Gastrocnemius medialis (tissue), 4 donors: Measurements from ENCODE around the gene NPTN. TPM values are rescaled to one million over a fixed set of nuclear protein-coding genes. Genes with fewer than 3 reads are reported as not detected.

Source experiments
- ATAC-seq, 2 donors: fragments of 150-250 bp; one replicate each; pipeline ENCODE4 v1.9.1; 2016
- DNase-seq, 2 donors: peaks; one replicate each; pipeline ENCODE4 v3.0.0-alpha.2; 2019
- H3K27ac ChIP-seq, 4 donors: fragments of 200-600 bp; sonication (generic); 1 replicate in 1 of 4; 2 replicates in 3 of 4; pipeline ENCODE4 v1.5.1; 2016 to 2018; ENCODE audit warnings: mild to moderate bottlenecking in 2 of 4, moderate library complexity in 1 of 4
- H3K27me3 ChIP-seq, 3 donors: fragments of 200-600 bp; sonication (generic) in 2 of 3; 1 replicate in 1 of 3; 2 replicates in 2 of 3; pipeline versions ENCODE4 v1.5.1 to v1.6.0; 2016 to 2019; ENCODE audit warnings: mild to moderate bottlenecking in 1 of 3, moderate library complexity in 1 of 3
- H3K36me3 ChIP-seq, 2 donors: fragments of 200-600 bp; sonication (generic) in 1 of 2; one replicate each; pipeline ENCODE4 v1.5.1; 2017 to 2018
- H3K4me1 ChIP-seq, 2 donors: fragments of 200-600 bp; sonication (generic) in 1 of 2; one replicate each; pipeline ENCODE4 v1.5.1; 2016 to 2017; ENCODE audit warnings: mild to moderate bottlenecking in 2 of 2
- H3K4me3 ChIP-seq, 4 donors: fragments of 200-600 bp; sonication (generic) in 3 of 4; 1 replicate in 1 of 4; 2 replicates in 3 of 4; pipeline ENCODE4 v1.5.1; 2016 to 2019; ENCODE audit warnings: mild to moderate bottlenecking in 2 of 4
- H3K9me3 ChIP-seq, 3 donors: fragments of 200-600 bp; sonication (generic) in 2 of 3; 1 replicate in 1 of 3; 2 replicates in 2 of 3; pipeline ENCODE4 v1.5.1; 2016 to 2019
- POLR2A ChIP-seq, 2 donors: fragments of 450-650 bp; IDR thresholded peaks; one replicate each; pipeline ENCODE4 v1.6.1; 2017; ENCODE audit warnings: antibody characterized with exemption in 2 of 2, mild to moderate bottlenecking in 2 of 2, moderate library complexity in 2 of 2
- in situ Hi-C, 4 donors: fragments of 200-750 bp; cut with MboI; loops; one replicate each; pipeline versions ENCODE4 v1.15.0 to v1.8.0; 2017; ENCODE audit warnings: low sequenced_read_pairs in 4 of 4
- intact Hi-C: fragments of 100-400 bp; cut with DNase I; formaldehyde crosslinking; loops from one replicate; pipeline ENCODE4 v1.15.1; 2023; ENCODE audit warnings: low total_unique reads
- total RNA-seq, 4 donors: library from RNA; depleted of rRNA; stranded (reverse); fragments of >200 nt; gene quantifications; one replicate each; pipeline versions ENCODE4 v1.1.0 to v1.2.3, GENCODE V29; 2016
- TF ChIP-seq, protein P1 (sequence below), 5 experiments: fragments of 450-650 bp in 3 of 5; fragments of 200-600 bp in 2 of 5; sonication (generic) in 2 of 5; IDR thresholded peaks in 4 of 5; conservative IDR thresholded peaks in 1 of 5; 1 replicate in 4 of 5; 2 replicates in 1 of 5; pipeline ENCODE4 v1.5.1; 2016 to 2019; ENCODE audit warnings: antibody characterized with exemption in 5 of 5, mild to moderate bottlenecking in 3 of 5, moderate library complexity in 3 of 5

NPTN gene
- total RNA-seq, 4 donors from 2014 or later, result 26.5 to 32.9 (median 29.7) TPM

GRCh38 chr15:73564255-73564654 lies 68.9 kb downstream of the NPTN start:
- Histone ChIP-seq H3K4me3 (no peak overlapping the region), H3K4me1 (peaks cover 0 to 11% of the 10 kb centered on the region in 2 donors), H3K9me3 (no peaks in the 10 kb centered on the region), H3K36me3 (peaks cover 3 to 50% of the 10 kb centered on the region in 2 donors), H3K27me3 (no peaks in the 10 kb centered on the region), H3K27ac (peak overlapping the region in 2 of 4 donors; percentile 0 to 52)
- peak; percentile 74 to 88 for ATAC-seq
- intact Hi-C loops (loop anchor here (5.0 kb wide), 1 partner anchor 133 kb away; no protein-coding TSS in a partner anchor), in situ Hi-C loops (loop anchor here in 3 of 4 donors (5.0 kb wide), 1 partner anchor 73 kb away; no protein-coding TSS in a partner anchor)
- no peak for TF ChIP-seq POLR2A (IDR thresholded peaks at IDR 0.05)
- TF ChIP-seq, protein P1, sequence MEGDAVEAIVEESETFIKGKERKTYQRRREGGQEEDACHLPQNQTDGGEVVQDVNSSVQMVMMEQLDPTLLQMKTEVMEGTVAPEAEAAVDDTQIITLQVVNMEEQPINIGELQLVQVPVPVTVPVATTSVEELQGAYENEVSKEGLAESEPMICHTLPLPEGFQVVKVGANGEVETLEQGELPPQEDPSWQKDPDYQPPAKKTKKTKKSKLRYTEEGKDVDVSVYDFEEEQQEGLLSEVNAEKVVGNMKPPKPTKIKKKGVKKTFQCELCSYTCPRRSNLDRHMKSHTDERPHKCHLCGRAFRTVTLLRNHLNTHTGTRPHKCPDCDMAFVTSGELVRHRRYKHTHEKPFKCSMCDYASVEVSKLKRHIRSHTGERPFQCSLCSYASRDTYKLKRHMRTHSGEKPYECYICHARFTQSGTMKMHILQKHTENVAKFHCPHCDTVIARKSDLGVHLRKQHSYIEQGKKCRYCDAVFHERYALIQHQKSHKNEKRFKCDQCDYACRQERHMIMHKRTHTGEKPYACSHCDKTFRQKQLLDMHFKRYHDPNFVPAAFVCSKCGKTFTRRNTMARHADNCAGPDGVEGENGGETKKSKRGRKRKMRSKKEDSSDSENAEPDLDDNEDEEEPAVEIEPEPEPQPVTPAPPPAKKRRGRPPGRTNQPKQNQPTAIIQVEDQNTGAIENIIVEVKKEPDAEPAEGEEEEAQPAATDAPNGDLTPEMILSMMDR (IDR thresholded peaks at IDR 0.05 in 4 of 5, conservative IDR thresholded peaks at IDR 0.05 in 1 of 5), result no peak
- DNase-seq, result peak; percentile 14 to 43

- no peak for TF ChIP-seq POLR2A (IDR thresholded peaks at IDR 0.05)
- TF ChIP-seq, protein P1 (IDR thresholded peaks at IDR 0.05 in 4 of 5, conservative IDR thresholded peaks at IDR 0.05 in 1 of 5), result peak in 3 of 5 experiments; percentile 23 to 68 (median 58)
- DNase-seq (no peak), ATAC-seq (peak in 1 of 2 donors; percentile 54)
- Histone ChIP-seq H3K27me3 (no peaks in the 10 kb centered on the region), H3K9me3 (no peaks in the 10 kb centered on the region), H3K36me3 (peaks cover 0 to 37% of the 10 kb centered on the region in 2 donors), H3K27ac (no peak overlapping the region), H3K4me1 (peaks cover 0 to 11% of the 10 kb centered on the region in 2 donors), H3K4me3 (no peak overlapping the region)
- in situ Hi-C loops (loop anchor here in 3 of 4 donors (5.0 kb wide), 1 partner anchor 77 kb away; no protein-coding TSS in a partner anchor), intact Hi-C loops (loop anchor here (1.0 to 5.0 kb wide), 2 partner anchors 76 to 137 kb away; no protein-coding TSS in a partner anchor)
These were observed 72.6 kb downstream of the NPTN start for GRCh38 chr15:73560501-73561117.

DNA sequence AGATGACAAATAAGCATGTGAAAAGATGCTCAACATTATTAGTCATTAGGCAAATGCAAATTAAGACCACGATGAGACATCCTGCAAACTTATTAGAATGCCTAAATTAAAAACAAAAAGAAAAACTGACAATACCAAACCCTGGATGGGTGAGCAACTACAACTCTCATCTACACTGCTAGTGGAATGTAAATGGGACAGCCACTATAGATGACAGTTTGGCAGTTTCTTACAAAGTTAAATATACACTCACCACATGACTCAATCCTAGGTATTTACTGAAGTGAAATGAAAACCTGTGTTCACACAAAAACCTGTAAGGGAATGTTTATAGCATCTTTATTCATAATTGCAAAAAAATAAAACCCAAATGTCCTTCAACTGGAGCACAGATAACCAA lies 74.7 kb downstream of the NPTN start:
- Histone ChIP-seq H3K36me3 (peaks cover 0 to 35% of the 10 kb centered on the region in 2 donors), H3K9me3 (no peaks in the 10 kb centered on the region), H3K4me3 (no peak overlapping the region), H3K4me1 (no peaks in the 10 kb centered on the region), H3K27ac (no peak overlapping the region), H3K27me3 (no peaks in the 10 kb centered on the region)
- DNase-seq (no peak), ATAC-seq (no peak)
- in situ Hi-C loops (no loop called here), intact Hi-C loops (no loop called here)
- TF ChIP-seq POLR2A (IDR thresholded peaks at IDR 0.05), result no peak
- TF ChIP-seq, protein P1 (IDR thresholded peaks at IDR 0.05 in 4 of 5, conservative IDR thresholded peaks at IDR 0.05 in 1 of 5), result no peak

DNA sequence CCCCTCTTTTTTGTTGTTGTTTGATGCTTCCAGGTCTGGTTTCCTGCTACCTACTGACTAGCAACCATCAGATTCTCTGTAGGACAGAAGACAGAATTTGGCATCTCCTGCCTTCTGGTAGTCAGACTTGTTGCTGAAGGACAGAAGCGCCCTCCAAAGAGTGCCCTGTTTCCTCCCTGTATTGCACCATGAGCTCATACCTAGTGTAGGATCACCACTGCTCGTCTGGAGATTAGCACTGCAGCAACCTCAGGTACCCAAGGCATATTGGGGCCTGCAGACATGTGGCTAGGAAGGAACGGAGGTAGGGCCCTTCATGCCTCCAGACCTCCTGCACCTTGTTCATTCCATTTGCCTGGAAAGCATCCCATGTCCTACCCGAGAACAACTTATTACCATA lies 78.1 kb downstream of the NPTN start:
- peaks cover 0 to 19% of the 10 kb centered on the region in 2 donors for H3K36me3 ChIP-seq
- H3K4me1 ChIP-seq, result no peaks in the 10 kb centered on the region
- intact Hi-C loops (no loop called here), in situ Hi-C loops (no loop called here)
- DNase-seq (no peak), ATAC-seq (no peak)
- no peak overlapping the region for H3K27ac ChIP-seq
- H3K4me3 ChIP-seq, result no peak overlapping the region
- H3K27me3 ChIP-seq, result no peaks in the 10 kb centered on the region
- H3K9me3 ChIP-seq, result no peaks in the 10 kb centered on the region
- no peak for TF ChIP-seq POLR2A (IDR thresholded peaks at IDR 0.05)
- TF ChIP-seq, protein P1 (IDR thresholded peaks at IDR 0.05 in 4 of 5, conservative IDR thresholded peaks at IDR 0.05 in 1 of 5), result no peak
